ENCODE data around the gene MAPT. TPM values are rescaled to one million over a fixed set of nuclear protein-coding genes. Genes with fewer than 3 reads are reported as not detected.

The MAPT gene
- polyA plus RNA-seq, 3 donors, result 0.04 TPM; not detected in 2

DNA sequence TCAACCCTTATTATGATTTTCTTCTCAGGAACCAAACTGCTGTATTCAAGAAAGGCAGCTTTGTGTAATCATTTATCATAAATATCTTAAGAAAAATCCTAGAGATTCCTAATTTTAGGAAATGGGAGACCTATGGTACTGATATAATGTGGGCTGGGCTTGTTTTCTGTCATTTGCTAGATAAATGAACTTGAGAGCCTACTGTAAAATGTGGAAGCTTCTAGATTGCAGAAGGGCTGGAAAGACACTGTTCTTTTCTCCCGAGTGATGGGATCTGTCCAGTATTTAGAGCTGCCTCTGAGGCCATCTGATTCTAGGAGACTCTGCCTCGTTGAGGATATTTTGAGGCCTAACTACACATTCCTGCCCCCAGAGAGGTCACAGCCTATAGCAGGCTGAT, 84.8 kb downstream of the MAPT start:
- H4K20me1 ChIP-seq (ENCODE audit: insufficient read depth, low read length), result no peaks in the 10 kb centered on the region
- DNase-seq, result no peak
- H3K27ac ChIP-seq (ENCODE audit: low read depth in 1 of 2, low read length in 2 of 2), result no peak overlapping the region
- peaks cover 0 to 6% (median 2%) of the 10 kb centered on the region in 3 donors for H3K27me3 Mint-ChIP-seq (ENCODE audit: low read depth in 3 of 3)
- no peak overlapping the region for H2AFZ ChIP-seq (ENCODE audit: insufficient read depth, low read depth, low read length, poor library complexity, severe bottlenecking)
- no peaks in the 10 kb centered on the region for H3K27me3 ChIP-seq (ENCODE audit: control insufficient read depth in 2 of 2, insufficient read depth in 2 of 2, low read length in 2 of 2)
- H3K9me3 Mint-ChIP-seq, result peaks cover 0 to 2% (median 0%) of the 10 kb centered on the region in 7 donors
- no peaks in the 10 kb centered on the region for H3K79me2 ChIP-seq (ENCODE audit: insufficient read depth, low read length)
- H3K4me1 Mint-ChIP-seq, result no peaks in the 10 kb centered on the region
- peak overlapping the region in 1 of 7 donors; percentile 28 for H3K27ac Mint-ChIP-seq
- no peak overlapping the region for H3K4me2 ChIP-seq (replicated peaks; ENCODE audit: extremely low read depth, low read length, poor library complexity, severe bottlenecking)
- no peaks in the 10 kb centered on the region for H3K36me3 ChIP-seq (replicated peaks in 1 of 2; ENCODE audit: control insufficient read depth in 1 of 2, insufficient read depth in 2 of 2, low read length in 2 of 2)
- H3K9ac ChIP-seq (ENCODE audit: insufficient read depth, low read length, poor library complexity, severe bottlenecking), result no peak overlapping the region
- 88% methylated on average over 2 of the region's 2 CpGs for WGBS (ENCODE audit: insufficient coverage)
- no peaks in the 10 kb centered on the region for H3K9me3 ChIP-seq (replicated peaks in 1 of 2; ENCODE audit: control insufficient read depth in 1 of 2, insufficient read depth in 1 of 2, low read length in 2 of 2)
- no peak overlapping the region for H3K4me3 ChIP-seq (replicated peaks in 1 of 3; ENCODE audit: low read depth in 2 of 3, low read length in 3 of 3)
- no peaks in the 10 kb centered on the region for H3K36me3 Mint-ChIP-seq
- intact Hi-C loops (cut with micrococcal nuclease), result no loop called here
- no peak overlapping the region for H3K4me3 Mint-ChIP-seq
- TF ChIP-seq, protein P1, sequence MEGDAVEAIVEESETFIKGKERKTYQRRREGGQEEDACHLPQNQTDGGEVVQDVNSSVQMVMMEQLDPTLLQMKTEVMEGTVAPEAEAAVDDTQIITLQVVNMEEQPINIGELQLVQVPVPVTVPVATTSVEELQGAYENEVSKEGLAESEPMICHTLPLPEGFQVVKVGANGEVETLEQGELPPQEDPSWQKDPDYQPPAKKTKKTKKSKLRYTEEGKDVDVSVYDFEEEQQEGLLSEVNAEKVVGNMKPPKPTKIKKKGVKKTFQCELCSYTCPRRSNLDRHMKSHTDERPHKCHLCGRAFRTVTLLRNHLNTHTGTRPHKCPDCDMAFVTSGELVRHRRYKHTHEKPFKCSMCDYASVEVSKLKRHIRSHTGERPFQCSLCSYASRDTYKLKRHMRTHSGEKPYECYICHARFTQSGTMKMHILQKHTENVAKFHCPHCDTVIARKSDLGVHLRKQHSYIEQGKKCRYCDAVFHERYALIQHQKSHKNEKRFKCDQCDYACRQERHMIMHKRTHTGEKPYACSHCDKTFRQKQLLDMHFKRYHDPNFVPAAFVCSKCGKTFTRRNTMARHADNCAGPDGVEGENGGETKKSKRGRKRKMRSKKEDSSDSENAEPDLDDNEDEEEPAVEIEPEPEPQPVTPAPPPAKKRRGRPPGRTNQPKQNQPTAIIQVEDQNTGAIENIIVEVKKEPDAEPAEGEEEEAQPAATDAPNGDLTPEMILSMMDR (IDR thresholded peaks at IDR 0.05), result no peak
- H3K4me1 ChIP-seq (ENCODE audit: control insufficient read depth in 1 of 2, insufficient read depth in 2 of 2, low read length in 2 of 2), result no peaks in the 10 kb centered on the region

DNA sequence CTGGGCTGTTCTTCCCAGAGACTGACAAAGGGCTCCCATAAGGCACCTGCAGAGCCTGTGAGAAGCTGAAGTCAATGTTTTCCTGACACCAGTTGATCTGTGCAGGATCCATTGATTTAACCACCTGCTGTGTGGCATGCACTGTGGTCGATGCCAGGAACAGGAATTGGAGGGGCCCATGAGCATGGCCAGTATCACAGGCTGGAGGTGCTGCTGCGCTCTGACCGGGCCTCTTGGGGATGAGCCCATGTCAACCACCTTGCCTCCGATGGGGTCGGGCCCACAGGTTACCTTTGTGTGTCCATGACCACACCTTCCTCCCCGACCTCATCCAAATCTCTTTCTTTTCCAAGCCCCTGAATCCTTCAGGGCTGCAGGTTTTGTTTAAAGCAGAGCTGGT, 86.5 kb downstream of the MAPT start:
- no peaks in the 10 kb centered on the region for H3K79me2 ChIP-seq (ENCODE audit: insufficient read depth, low read length)
- no peaks in the 10 kb centered on the region for H3K9me3 ChIP-seq (replicated peaks in 1 of 2; ENCODE audit: control insufficient read depth in 1 of 2, insufficient read depth in 1 of 2, low read length in 2 of 2)
- H3K27me3 ChIP-seq (ENCODE audit: control insufficient read depth in 2 of 2, insufficient read depth in 2 of 2, low read length in 2 of 2), result no peaks in the 10 kb centered on the region
- no peak overlapping the region for H3K27ac ChIP-seq (ENCODE audit: low read depth in 1 of 2, low read length in 2 of 2)
- no peaks in the 10 kb centered on the region for H3K4me1 ChIP-seq (ENCODE audit: control insufficient read depth in 1 of 2, insufficient read depth in 2 of 2, low read length in 2 of 2)
- no peak overlapping the region for H3K4me3 ChIP-seq (replicated peaks in 1 of 3; ENCODE audit: low read depth in 2 of 3, low read length in 3 of 3)
- TF ChIP-seq, protein P1 (IDR thresholded peaks at IDR 0.05), result no peak
- no peak for DNase-seq
- Mint-ChIP-seq H3K9me3 (peaks cover 0 to 2% (median 0%) of the 10 kb centered on the region in 7 donors), H3K27me3 (ENCODE audit: low read depth in 3 of 3) (peaks cover 0 to 9% (median 2%) of the 10 kb centered on the region in 3 donors), H3K4me1 (no peaks in the 10 kb centered on the region), H3K27ac (no peak overlapping the region), H3K36me3 (no peaks in the 10 kb centered on the region), H3K4me3 (no peak overlapping the region)
- H3K36me3 ChIP-seq (replicated peaks in 1 of 2; ENCODE audit: control insufficient read depth in 1 of 2, insufficient read depth in 2 of 2, low read length in 2 of 2), result no peaks in the 10 kb centered on the region
- H4K20me1 ChIP-seq (ENCODE audit: insufficient read depth, low read length), result no peaks in the 10 kb centered on the region
- no peak overlapping the region for H3K9ac ChIP-seq (ENCODE audit: insufficient read depth, low read length, poor library complexity, severe bottlenecking)
- no peak overlapping the region for H3K4me2 ChIP-seq (replicated peaks; ENCODE audit: extremely low read depth, low read length, poor library complexity, severe bottlenecking)
- WGBS (ENCODE audit: insufficient coverage), result 92% methylated on average over 4 of the region's 6 CpGs
- H2AFZ ChIP-seq (ENCODE audit: insufficient read depth, low read depth, low read length, poor library complexity, severe bottlenecking), result no peak overlapping the region
- intact Hi-C loops (cut with micrococcal nuclease), result no loop called here
